Measurements from ENCODE around the gene PRDM4. TPM values are rescaled to one million over a fixed set of nuclear protein-coding genes. Genes with fewer than 3 reads are reported as not detected.

Gene PRDM4
- total RNA-seq: 15.5 and 16.4 TPM in 2 replicates

GRCh38 chr12:107760809-107761501 lies at the start of gene PRDM4:
TSS of gene PRDM4 (minus strand) at chr12:107761137. CDS start at chr12:107760515, 622 bp downstream.

GRCh38 chr12:107774349-107775029 lies 13.6 kb upstream of the PRDM4 start, which contains the start of gene ASCL4:
TSS of gene ASCL4 (plus strand) at chr12:107774704. CDS start at chr12:107775219, 515 bp downstream.

DNA sequence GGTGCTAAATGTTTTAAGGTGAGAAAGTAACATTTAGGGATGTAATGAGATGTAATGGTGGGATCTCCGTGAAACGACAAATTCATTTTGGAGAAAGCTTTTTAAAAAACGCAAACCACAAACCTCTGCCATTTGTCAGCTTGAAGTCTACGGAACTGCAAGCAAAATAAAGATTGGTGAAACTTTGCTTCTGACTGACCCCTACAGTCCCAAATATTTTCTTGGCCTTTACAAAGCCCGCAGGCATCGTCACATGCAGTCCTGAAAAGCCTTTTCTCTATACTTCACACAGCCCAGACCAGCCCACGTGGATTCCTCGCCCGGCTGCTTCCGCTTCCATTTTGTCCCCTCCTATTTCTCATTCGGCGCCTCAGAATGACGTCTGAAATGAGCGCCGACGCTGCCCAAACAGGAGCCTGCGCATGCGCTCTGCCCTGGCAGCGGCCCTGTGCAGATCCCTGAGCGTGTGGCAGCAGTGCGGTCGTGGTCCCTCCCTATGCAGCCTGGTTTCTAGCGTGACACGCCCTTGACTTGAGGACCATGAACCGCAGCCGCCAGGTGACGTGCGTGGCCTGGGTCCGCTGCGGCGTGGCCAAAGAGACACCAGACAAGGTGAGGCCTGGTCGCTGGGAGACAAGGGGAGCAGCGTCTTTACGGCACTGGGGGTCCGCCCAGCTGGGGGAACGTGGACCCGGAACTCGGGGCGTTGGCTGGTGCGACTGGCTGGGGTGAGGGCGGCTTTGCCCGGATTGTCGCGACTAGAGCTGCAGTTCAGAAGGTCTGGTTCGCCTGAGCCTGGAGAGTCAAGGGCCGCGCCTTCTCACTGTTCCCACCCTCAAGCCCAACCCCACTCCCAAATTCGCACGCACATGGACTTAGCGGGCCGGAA lies 75.3 kb downstream of the PRDM4 start, which contains the start of gene PWP1:
TSS of gene PWP1 (plus strand) at position 440 of the 889 bp plus-strand sequence. CDS start at position 541, 101 bp downstream.

Other genes starting within 250 kb of the PRDM4 start
- gene PWP1, start 75.3 kb downstream of the PRDM4 start, total RNA-seq: 77.3 and 83.1 TPM in 2 replicates
- not detected in 2 replicates for gene ASCL4, start 13.6 kb upstream of the PRDM4 start, total RNA-seq